ENCODE results near the gene ADPRHL1. TPM values are rescaled to one million over a fixed set of nuclear protein-coding genes. Genes with fewer than 3 reads are reported as not detected.

ADPRHL1 gene
- total RNA-seq, 1 donor from 2014 or later: 20.7 TPM

GRCh38 chr13:113498905-113499304 is 45.6 kb upstream of the ADPRHL1 start:
- no peak for TF ChIP-seq CTCF (IDR thresholded peaks at IDR 0.05; ENCODE audit: partially characterized antibody, unreplicated experiment)
- no peak for DNase-seq
- Mint-ChIP-seq H3K36me3 (ENCODE audit: unreplicated experiment) (no peaks in the 10 kb centered on the region), H3K4me1 (ENCODE audit: low read depth, unreplicated experiment) (peaks cover 18% of the 10 kb centered on the region), H3K9me3 (ENCODE audit: unreplicated experiment) (peaks cover 1% of the 10 kb centered on the region), H3K27ac (ENCODE audit: unreplicated experiment) (no peak overlapping the region), H3K4me3 (ENCODE audit: unreplicated experiment) (no peak overlapping the region), H3K27me3 (ENCODE audit: unreplicated experiment) (peaks cover 2% of the 10 kb centered on the region)

DNA sequence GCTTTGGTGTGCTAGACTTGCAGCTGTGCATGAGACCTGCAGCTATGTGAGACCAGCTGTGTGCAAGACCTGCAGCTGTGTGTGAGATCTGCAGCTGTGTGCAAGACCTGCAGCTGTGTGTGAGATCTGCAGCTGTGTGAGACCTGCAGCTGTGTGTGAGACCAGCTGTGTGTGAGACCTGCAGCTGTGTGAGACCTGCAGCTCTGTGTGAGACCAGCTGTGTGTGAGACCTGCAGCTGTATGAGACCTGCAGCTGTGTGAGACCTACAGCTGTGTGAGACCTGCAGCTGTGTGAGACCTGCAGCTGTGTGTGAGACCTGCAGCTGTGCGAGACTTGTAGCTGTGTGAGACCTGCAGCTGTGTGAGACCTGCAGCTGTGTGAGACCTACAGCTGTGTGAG is 43.9 kb upstream of the ADPRHL1 start:
- no peak overlapping the region for H3K4me3 Mint-ChIP-seq (ENCODE audit: unreplicated experiment)
- H3K4me1 Mint-ChIP-seq (ENCODE audit: low read depth, unreplicated experiment): peaks cover 20% of the 10 kb centered on the region
- no peak overlapping the region for H3K27ac Mint-ChIP-seq (ENCODE audit: unreplicated experiment)
- TF ChIP-seq CTCF (IDR thresholded peaks at IDR 0.05; ENCODE audit: partially characterized antibody, unreplicated experiment): no peak
- H3K36me3 Mint-ChIP-seq (ENCODE audit: unreplicated experiment): no peaks in the 10 kb centered on the region
- peaks cover 1% of the 10 kb centered on the region for H3K9me3 Mint-ChIP-seq (ENCODE audit: unreplicated experiment)
- peaks cover 2% of the 10 kb centered on the region for H3K27me3 Mint-ChIP-seq (ENCODE audit: unreplicated experiment)
- no peak for DNase-seq

GRCh38 chr13:113495494-113496210 is 42.4 kb upstream of the ADPRHL1 start:
- no peak for TF ChIP-seq CTCF (IDR thresholded peaks at IDR 0.05; ENCODE audit: partially characterized antibody, unreplicated experiment)
- H3K4me1 Mint-ChIP-seq (ENCODE audit: low read depth, unreplicated experiment): peaks cover 20% of the 10 kb centered on the region
- peak overlapping the region; percentile 70 for H3K27ac Mint-ChIP-seq (ENCODE audit: unreplicated experiment)
- H3K27me3 Mint-ChIP-seq (ENCODE audit: unreplicated experiment): peaks cover 4% of the 10 kb centered on the region
- H3K9me3 Mint-ChIP-seq (ENCODE audit: unreplicated experiment): peaks cover 4% of the 10 kb centered on the region
- peak; percentile 58 for DNase-seq
- peak overlapping the region; percentile 81 for H3K4me3 Mint-ChIP-seq (ENCODE audit: unreplicated experiment)
- H3K36me3 Mint-ChIP-seq (ENCODE audit: unreplicated experiment): no peaks in the 10 kb centered on the region

DNA sequence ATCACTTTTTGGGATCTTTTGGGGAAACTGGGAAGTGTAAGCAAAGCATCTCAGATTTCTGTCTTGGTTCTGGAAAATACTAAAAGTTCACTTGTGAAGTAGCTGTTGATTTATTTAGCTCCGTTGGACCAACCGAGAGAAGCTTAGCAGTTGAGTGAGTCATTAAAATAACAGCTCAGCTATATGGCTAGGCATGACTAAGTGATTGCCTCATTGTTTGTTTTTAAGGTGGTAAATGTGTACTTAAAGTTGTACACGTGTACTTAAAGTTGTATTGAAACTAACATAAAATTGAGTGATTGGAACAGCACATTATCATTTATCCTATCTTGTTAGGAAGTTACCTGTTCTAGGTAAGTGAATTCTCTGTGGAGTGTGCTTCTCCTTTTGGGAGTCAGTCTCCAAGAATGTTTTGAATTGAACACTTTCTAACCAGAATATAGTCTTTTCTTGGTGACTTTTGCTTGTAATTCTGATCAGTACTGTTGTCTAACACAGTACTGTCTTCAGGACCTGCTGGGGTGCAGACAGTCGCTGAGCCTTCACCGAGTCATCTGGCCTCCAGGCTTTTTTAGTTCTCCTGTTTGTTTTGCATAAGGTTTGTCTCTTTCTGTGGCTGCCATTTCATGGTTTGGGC is 40.1 kb upstream of the ADPRHL1 start:
- peaks cover 11% of the 10 kb centered on the region for H3K9me3 Mint-ChIP-seq (ENCODE audit: unreplicated experiment)
- peaks cover 31% of the 10 kb centered on the region for H3K4me1 Mint-ChIP-seq (ENCODE audit: low read depth, unreplicated experiment)
- peaks cover 16% of the 10 kb centered on the region for H3K27me3 Mint-ChIP-seq (ENCODE audit: unreplicated experiment)
- H3K36me3 Mint-ChIP-seq (ENCODE audit: unreplicated experiment): peaks cover 4% of the 10 kb centered on the region
- no peak for TF ChIP-seq CTCF (IDR thresholded peaks at IDR 0.05; ENCODE audit: partially characterized antibody, unreplicated experiment)
- peak overlapping the region; percentile 34 for H3K4me3 Mint-ChIP-seq (ENCODE audit: unreplicated experiment)
- no peak for DNase-seq
- H3K27ac Mint-ChIP-seq (ENCODE audit: unreplicated experiment): no peak overlapping the region

GRCh38 chr13:113491982-113492381 is 38.7 kb upstream of the ADPRHL1 start:
- Mint-ChIP-seq H3K36me3 (ENCODE audit: unreplicated experiment) (peaks cover 4% of the 10 kb centered on the region), H3K4me1 (ENCODE audit: low read depth, unreplicated experiment) (peaks cover 44% of the 10 kb centered on the region), H3K9me3 (ENCODE audit: unreplicated experiment) (peaks cover 11% of the 10 kb centered on the region), H3K4me3 (ENCODE audit: unreplicated experiment) (peak overlapping the region; percentile 92), H3K27ac (ENCODE audit: unreplicated experiment) (peak overlapping the region; percentile 86), H3K27me3 (ENCODE audit: unreplicated experiment) (peaks cover 16% of the 10 kb centered on the region)
- no peak for DNase-seq
- no peak for TF ChIP-seq CTCF (IDR thresholded peaks at IDR 0.05; ENCODE audit: partially characterized antibody, unreplicated experiment)
